WTC11 (cell line): ENCODE data around the gene DEFB121. TPM values are rescaled to one million over a fixed set of nuclear protein-coding genes. Genes with fewer than 3 reads are reported as not detected.

Experiments
- ATAC-seq: fragments of 200-7000 bp; cut with Tn5 transposase; 2 replicates; pipeline ENCODE4 v1.10.0; 2021; ENCODE audit warnings: mild to moderate bottlenecking, moderate library complexity
- CTCF ChIA-PET: fragments of 300-600 bp; sonication (Branson Sonifier 250); formaldehyde crosslinking; loops from one replicate; lab custom pipeline; 2021; ENCODE audit warnings: antibody characterized with exemption; lab: Charles Lee
- POLR2A ChIA-PET: fragments of 350-600 bp; sonication (Branson Sonifier 250); formaldehyde crosslinking; loops from one replicate; lab custom pipeline; 2021; ENCODE audit warnings: antibody characterized with exemption; lab: Charles Lee
- DNase-seq: peaks from one replicate; pipeline ENCODE4 v3.0.0; 2021; ENCODE audit warnings: low spot score
- H3K27ac Mint-ChIP-seq: 2 replicates; pipeline ENCODE4 v1.8.0; 2021; ENCODE audit warnings: mixed read lengths
- H3K27me3 Mint-ChIP-seq: 2 replicates; pipeline ENCODE4 v1.8.0; 2021; ENCODE audit warnings: low read depth, mild to moderate bottlenecking, moderate library complexity, mixed read lengths
- H3K36me3 Mint-ChIP-seq: 2 replicates; pipeline ENCODE4 v1.8.0; 2021; ENCODE audit warnings: mixed read lengths
- H3K4me1 Mint-ChIP-seq: 2 replicates; pipeline ENCODE4 v1.8.0; 2022; ENCODE audit warnings: mixed read lengths
- H3K4me3 Mint-ChIP-seq: 2 replicates; pipeline ENCODE4 v1.8.0; 2021; ENCODE audit warnings: mild to moderate bottlenecking, moderate library complexity, mixed read lengths
- H3K9me3 Mint-ChIP-seq: 2 replicates; pipeline ENCODE4 v1.8.0; 2021; ENCODE audit warnings: mixed read lengths
- AFF4 ChIP-seq: sonication (generic); formaldehyde crosslinking; IDR thresholded peaks from 2 replicates; pipeline ENCODE4 v1.8.1; 2023; ENCODE audit warnings: mild to moderate bottlenecking, missing genetic modification reagents, borderline replicate concordance
- AR ChIP-seq: fragments of 250-450 bp; sonication (Bioruptor Pico); IDR thresholded peaks from 2 replicates; pipeline ENCODE4 v1.9.0; 2021; ENCODE audit warnings: mild to moderate bottlenecking
- ATF3 ChIP-seq: sonication (generic); formaldehyde crosslinking; conservative IDR thresholded peaks from 2 replicates; pipeline ENCODE4 v1.8.1; 2022; ENCODE audit warnings: mild to moderate bottlenecking, missing genetic modification reagents
- ATF6 ChIP-seq: sonication (generic); formaldehyde crosslinking; IDR thresholded peaks from 2 replicates; pipeline ENCODE4 v1.8.1; 2023; ENCODE audit warnings: mild to moderate bottlenecking, missing genetic modification reagents
- CDX4 ChIP-seq: fragments of 250-450 bp; sonication (Bioruptor Pico); IDR thresholded peaks from 2 replicates; pipeline ENCODE4 v1.9.0; 2021; ENCODE audit warnings: moderate library complexity, mild to moderate bottlenecking, inconsistent platforms, borderline replicate concordance
- ERG ChIP-seq: fragments of 250-450 bp; sonication (Bioruptor Pico); IDR thresholded peaks from 2 replicates; pipeline ENCODE4 v1.8.0; 2021; ENCODE audit warnings: mild to moderate bottlenecking
- GTF2I ChIP-seq: fragments of 250-450 bp; sonication (Bioruptor Pico); conservative IDR thresholded peaks from 2 replicates; pipeline ENCODE4 v1.4.0; 2021; ENCODE audit warnings: mild to moderate bottlenecking
- HMGA2 ChIP-seq: fragments of 250-450 bp; sonication (Bioruptor Pico); IDR thresholded peaks from 2 replicates; pipeline ENCODE4 v1.4.0; 2021; ENCODE audit warnings: mild to moderate bottlenecking, moderate library complexity
- IRF2 ChIP-seq: sonication (generic); formaldehyde crosslinking; IDR thresholded peaks from 2 replicates; pipeline ENCODE4 v1.8.0; 2022; ENCODE audit warnings: low read depth, missing genetic modification reagents, borderline replicate concordance
- MLX ChIP-seq: sonication (generic); formaldehyde crosslinking; IDR thresholded peaks from 2 replicates; pipeline ENCODE4 v1.8.1; 2023; ENCODE audit warnings: mild to moderate bottlenecking, missing genetic modification reagents, moderate library complexity
- NFYB ChIP-seq: sonication (generic); formaldehyde crosslinking; conservative IDR thresholded peaks from 2 replicates; pipeline ENCODE4 v1.8.0; 2022; ENCODE audit warnings: low read depth, missing genetic modification reagents
- NR3C1 ChIP-seq: sonication (generic); formaldehyde crosslinking; conservative IDR thresholded peaks from 2 replicates; pipeline ENCODE4 v1.8.1; 2023; ENCODE audit warnings: low read depth, mild to moderate bottlenecking, missing genetic modification reagents
- RORB ChIP-seq: fragments of 250-450 bp; sonication (Bioruptor Pico); IDR thresholded peaks from 2 replicates; pipeline ENCODE4 v1.9.0; 2021; ENCODE audit warnings: mild to moderate bottlenecking
- STAT6 ChIP-seq: sonication (generic); formaldehyde crosslinking; conservative IDR thresholded peaks from 2 replicates; pipeline ENCODE4 v1.8.1; 2023; ENCODE audit warnings: mild to moderate bottlenecking, low read depth, missing genetic modification reagents, moderate library complexity
- TCF7 ChIP-seq: sonication (generic); formaldehyde crosslinking; IDR thresholded peaks from 2 replicates; pipeline ENCODE4 v1.8.0; 2022; ENCODE audit warnings: mild to moderate bottlenecking, low read depth, missing genetic modification reagents, moderate library complexity
- USF1 ChIP-seq: sonication (generic); formaldehyde crosslinking; IDR thresholded peaks from 2 replicates; pipeline ENCODE4 v1.8.0; 2022; ENCODE audit warnings: mild to moderate bottlenecking, missing genetic modification reagents
- USF2 ChIP-seq: sonication (generic); formaldehyde crosslinking; IDR thresholded peaks from 2 replicates; pipeline ENCODE4 v1.8.1; 2023; ENCODE audit warnings: mild to moderate bottlenecking, missing genetic modification reagents, moderate library complexity
- ZBTB21 ChIP-seq: sonication (generic); formaldehyde crosslinking; IDR thresholded peaks from 2 replicates; pipeline ENCODE4 v1.8.1; 2023; ENCODE audit warnings: mild to moderate bottlenecking, missing genetic modification reagents, borderline replicate concordance
- ZNF423 ChIP-seq: fragments of 250-450 bp; sonication (Bioruptor Pico); IDR thresholded peaks from 2 replicates; pipeline ENCODE4 v2.1.2; 2022; ENCODE audit warnings: mild to moderate bottlenecking, moderate library complexity
- total RNA-seq: library from RNA; stranded (reverse); gene quantifications from 3 replicates; pipeline ENCODE4 v1.2.3, GENCODE V29; 2021

Gene DEFB121
- total RNA-seq, 1 experiment from 2014 or later = not detected

GRCh38 chr20:31394900-31395299 is 11.1 kb downstream of the DEFB121 start (continued):
- TF ChIP-seq STAT6 (CRISPR knock-in tag) = no peak
- TF ChIP-seq USF2 (CRISPR knock-in tag) = no peak
- TF ChIP-seq MLX = no peak
- TF ChIP-seq NFYB (CRISPR knock-in tag) = no peak

- CTCF ChIA-PET = no interaction called here
- POLR2A ChIA-PET = no interaction called here
- Mint-ChIP-seq H3K27ac (no peak overlapping the region), H3K4me1 (no peaks in the 10 kb centered on the region), H3K9me3 (peaks cover 82% of the 10 kb centered on the region), H3K4me3 (no peak overlapping the region), H3K36me3 (peaks cover 67% of the 10 kb centered on the region), H3K27me3 (peaks cover 17% of the 10 kb centered on the region)
- DNase-seq = no peak
- no peak for ATAC-seq
- no peak for TF ChIP-seq TCF7 (CRISPR knock-in tag)
- no peak for TF ChIP-seq ATF3 (CRISPR knock-in tag)
- TF ChIP-seq ZBTB21 (CRISPR knock-in tag) = no peak
- no peak for TF ChIP-seq ZNF423 (CRISPR knock-in tag)
- TF ChIP-seq CDX4 = no peak
- TF ChIP-seq ATF6 (CRISPR knock-in tag) = no peak
- no peak for TF ChIP-seq NFYB (CRISPR knock-in tag)
- no peak for TF ChIP-seq USF1
- TF ChIP-seq AFF4 (CRISPR knock-in tag) = no peak
- no peak for TF ChIP-seq ERG
- no peak for TF ChIP-seq AR (CRISPR knock-in tag)
- no peak for TF ChIP-seq HMGA2
- no peak for TF ChIP-seq IRF2
- no peak for TF ChIP-seq RORB (CRISPR knock-in tag)
- no peak for TF ChIP-seq NR3C1 (CRISPR knock-in tag)
- TF ChIP-seq GTF2I (CRISPR knock-in tag) = no peak
These were observed 13.2 kb downstream of the DEFB121 start for GRCh38 chr20:31392836-31393235.
